NCI-H524 treated with DMSO at 0.1 percent for 48 hours (cell line): Measurements from ENCODE around the gene TADA2A.

ENCODE experiments used
- DNase-seq: peaks from one replicate; lab custom pipeline; 2025; lab: John Stamatoyannopoulos, UW

The TADA2A gene, protein sequence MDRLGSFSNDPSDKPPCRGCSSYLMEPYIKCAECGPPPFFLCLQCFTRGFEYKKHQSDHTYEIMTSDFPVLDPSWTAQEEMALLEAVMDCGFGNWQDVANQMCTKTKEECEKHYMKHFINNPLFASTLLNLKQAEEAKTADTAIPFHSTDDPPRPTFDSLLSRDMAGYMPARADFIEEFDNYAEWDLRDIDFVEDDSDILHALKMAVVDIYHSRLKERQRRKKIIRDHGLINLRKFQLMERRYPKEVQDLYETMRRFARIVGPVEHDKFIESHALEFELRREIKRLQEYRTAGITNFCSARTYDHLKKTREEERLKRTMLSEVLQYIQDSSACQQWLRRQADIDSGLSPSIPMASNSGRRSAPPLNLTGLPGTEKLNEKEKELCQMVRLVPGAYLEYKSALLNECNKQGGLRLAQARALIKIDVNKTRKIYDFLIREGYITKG

DNA sequence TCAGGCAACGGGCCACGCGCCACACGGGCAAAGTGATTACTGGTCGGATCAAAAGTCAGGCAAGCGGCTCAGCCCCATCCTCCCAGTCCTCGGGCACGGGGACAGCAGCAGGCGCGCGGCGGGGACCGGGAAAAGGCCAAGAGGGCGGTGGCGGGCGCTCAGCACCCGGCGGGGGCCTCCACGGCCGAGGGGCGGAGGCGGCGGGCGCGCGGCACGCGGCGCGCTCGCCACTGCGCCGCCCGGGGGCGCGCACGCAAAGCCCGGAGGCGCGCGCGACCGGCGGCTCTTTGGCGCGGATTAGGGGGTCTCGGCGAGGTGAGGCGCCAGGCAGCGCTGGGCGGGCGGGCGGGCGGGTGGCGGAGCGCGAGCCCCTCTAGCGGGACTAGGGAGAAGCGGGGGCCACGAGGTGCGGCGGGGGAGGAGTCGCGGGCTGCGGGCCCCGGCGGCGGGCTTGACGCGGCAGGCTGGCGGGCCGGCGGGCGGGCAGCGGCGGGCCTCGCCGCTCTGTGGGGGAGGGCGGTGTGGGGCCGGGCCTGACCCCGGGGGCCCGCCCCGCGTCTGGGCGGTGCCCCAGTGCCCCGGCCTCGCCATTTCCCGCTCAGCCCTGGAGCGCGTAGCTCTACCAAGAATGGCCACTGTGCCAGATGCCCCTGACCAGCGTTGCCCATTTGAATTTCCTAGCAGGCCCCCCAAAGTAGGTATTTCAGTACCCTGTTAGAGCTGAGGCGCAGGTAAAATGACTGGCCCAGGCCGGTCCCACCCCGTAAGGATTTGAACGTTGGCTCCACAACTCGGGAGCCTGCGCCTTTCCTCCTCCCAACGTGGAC, at the start of gene TADA2A, which contains the start of gene ACACA:
Gene TADA2A (plus strand): TSS at position 252 of the 827 bp plus-strand sequence. CDS start 4,480 bp downstream, outside the sequence.
Gene ACACA (minus strand): TSS at position 202 of the 827 bp plus-strand sequence. CDS start 537 bp downstream, outside the sequence.
- no peak for DNase-seq

DNA sequence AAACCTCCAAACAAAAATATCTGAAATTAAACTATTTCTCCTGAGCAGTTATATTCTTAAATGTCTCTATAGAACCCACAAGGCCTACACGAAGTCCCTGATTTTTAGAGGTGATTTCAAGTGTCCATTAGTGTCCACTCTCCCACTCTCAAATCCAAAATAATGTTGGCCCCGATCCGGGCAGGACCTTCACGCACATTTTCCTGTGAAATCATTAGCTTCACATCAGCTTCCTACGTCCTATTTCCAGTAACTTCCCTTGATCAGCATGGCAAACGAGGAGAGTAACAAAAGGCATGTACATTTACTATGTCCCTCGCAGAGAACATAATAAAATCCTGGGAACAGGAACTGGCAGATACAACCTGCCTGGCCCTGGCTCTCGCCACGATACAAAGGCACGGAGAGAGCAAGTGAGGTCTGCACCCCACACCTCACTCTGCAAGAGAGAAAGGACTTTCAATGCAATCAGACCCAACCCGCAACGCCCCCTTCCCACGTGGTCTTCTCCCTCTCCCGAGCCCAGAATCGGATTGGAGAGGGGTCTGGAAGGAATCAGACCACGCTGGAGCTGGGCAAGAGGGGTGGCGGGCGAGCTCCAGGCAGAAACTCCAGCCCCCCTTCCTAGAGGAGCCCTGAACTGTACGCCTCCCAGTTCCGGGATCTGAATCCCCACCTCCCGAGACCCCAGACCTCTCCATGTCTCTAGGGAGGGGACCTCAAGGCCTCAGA, 48.4 kb upstream of the TADA2A start:
- DNase-seq = peak; percentile 21

DNA sequence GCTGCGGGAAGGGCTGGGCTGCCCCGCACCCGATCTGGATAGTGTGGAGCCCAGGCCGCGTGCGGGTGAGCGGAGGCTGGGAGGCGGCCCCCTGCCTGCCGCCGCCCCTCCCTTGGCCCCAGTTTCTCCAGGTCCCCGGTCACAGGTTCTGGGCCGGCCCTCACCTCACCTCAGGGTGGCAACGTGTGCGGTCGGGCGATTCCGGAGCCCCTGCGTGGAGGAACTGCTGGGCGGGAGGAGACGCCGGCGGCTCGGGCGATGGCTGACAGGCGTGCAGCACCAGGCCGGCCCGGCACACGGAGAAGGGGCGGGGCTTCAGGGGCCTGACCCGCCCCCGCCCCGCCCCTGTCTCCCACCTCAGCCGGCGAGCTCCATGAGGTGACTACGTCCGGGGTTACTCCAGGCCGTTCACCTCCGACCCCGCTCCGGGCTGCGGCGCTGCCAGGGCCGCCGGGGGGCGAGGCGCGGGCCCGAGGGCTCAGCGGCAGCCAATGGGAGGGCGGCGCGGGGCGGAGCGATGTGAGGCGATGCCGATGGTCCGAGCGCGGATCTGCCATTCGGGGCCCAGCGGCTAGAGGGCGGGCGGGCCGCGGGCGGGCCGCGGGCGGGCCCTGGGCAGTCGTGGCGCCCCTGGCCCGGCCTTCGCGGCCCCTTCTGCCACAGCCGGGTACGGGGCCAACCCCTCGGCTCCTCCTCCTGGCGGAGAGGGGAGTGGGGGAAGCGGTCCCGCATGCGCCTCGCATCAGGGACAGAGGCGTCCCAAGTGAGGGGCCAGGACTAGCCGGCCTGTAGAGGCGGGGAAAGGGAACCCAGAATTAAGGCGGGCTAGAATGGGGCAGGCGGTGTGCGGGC, 47.6 kb upstream of the TADA2A start:
- DNase-seq = peak; percentile 54

DNA sequence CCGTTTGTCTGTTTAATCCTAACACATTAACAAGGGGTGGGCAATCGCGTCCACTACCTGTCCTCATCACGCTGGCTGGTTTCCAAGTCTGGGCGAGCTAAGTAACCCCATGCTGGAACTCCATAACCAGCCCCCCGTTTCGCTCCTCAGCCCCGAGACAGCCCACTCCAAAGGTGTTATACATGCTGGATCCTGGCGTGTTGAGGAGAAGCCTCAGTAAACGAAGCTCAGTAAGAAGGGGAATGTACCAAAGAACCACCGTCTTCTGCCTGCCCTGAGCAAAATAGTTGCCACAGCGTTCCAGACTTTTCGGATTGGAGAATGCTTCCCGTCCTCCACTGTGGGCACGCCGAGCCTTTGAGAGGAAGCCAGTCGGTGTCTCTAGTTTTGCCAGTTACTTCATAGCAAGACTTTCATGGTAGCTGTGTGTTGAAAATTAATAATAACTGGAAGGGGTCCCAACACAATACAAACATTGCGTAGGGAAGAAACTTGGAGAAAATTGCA, 47.0 kb upstream of the TADA2A start:
- DNase-seq = no peak

DNA sequence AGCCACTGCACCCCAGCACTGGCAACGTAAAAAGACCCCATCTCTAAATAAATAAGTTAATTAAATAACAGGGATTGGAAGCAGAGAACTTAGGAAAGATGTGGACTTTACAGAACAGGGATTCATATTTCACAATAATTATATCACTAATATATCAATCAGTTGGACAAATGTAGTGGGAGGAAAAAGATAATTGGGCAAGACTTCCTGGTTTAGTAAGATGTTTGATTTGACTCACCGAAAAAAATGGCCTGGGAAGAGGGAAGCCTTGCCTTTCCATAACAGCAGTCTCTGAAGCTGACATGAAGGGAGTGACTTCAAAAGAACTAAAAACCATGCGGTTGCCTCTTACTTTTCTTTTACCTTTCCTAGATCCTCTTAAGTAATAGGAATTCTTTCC, 46.1 kb upstream of the TADA2A start:
- no peak for DNase-seq

DNA sequence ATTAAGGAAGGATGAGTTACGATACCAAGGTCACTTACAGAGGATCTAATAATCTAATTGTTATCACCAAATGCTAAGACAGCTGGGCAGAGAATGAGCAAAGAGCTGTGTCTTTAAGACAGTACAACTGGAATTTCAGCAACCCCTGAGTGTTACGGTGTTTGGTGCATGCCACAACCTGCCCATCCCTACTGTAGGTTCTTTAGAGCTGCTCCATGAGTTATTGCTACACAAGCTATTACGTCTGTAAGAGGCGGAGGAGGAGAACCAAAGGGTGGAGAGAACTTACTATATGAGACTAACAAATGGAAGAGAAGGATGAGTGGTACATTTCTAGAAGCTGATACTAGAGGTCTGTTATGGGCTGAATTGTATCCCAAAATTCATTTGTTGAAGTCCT, 45.1 kb upstream of the TADA2A start:
- DNase-seq = peak; percentile 16

DNA sequence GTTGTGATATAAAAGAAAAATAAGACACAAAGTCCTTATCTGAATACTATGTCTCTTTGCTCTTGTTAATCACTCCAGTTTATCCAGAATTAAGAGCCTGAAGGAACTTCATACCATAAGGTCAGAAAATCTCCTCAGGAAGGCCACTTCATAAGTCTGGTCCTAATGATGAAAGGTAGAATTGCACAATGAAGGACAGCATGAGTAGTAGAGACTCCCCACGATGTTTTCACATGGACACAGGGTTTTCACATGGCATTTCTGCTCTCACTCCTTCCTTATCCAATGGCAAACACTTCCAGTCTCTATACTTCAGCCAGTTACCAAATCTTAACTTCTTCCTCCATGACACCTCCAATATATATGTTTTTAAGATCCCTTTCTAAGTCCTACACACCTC, 41.1 kb upstream of the TADA2A start:
- DNase-seq = no peak

DNA sequence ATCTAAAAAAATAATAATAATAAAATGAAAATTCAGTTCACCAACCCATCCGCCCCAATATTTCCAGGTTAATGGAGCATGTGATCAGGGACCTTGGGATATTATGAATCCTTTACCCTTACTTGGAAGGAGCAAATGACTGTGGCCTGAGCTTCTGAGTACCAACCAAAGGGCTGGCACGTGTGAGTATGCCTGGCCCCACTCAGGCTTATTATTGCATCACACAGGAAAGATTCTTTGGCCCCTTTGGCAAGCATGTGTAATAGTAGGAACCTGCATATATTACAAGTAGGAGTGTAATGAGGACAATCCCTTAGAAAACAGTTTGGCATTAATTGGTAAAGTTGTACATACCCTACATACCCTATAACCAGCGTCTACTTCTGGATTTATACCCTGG, 38.1 kb upstream of the TADA2A start:
- no peak for DNase-seq

DNA sequence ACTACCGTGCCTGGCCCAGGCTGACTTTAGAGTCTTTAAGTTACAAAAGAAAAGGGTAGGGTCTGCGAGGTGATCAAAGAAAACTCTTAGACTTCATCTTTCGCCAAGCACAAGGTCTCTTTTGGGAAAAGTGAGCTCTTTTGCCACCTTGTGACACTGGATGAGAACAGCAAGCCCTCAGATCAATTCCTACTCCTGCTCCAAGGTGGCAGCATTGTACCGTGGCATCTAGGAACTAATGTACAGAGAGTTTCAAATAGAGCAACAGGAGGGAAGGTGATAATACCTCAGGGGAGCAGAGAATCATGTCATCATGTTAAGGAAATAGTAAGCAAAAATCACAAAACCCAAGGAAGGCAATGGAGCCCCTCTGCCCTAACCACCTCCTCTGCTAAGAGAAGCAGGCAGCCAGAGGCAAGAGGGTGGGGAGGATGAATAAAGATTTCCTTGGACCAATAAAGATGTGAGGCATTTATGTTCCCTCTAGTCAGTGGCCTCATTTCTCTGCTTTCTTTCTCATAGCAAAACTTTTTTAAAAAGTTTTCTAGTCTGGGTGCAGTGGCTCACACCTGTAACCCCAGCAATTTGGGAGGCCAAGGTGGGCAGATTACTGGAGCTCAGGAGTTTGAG, 33.0 kb upstream of the TADA2A start:
- DNase-seq = peak; percentile 74

DNA sequence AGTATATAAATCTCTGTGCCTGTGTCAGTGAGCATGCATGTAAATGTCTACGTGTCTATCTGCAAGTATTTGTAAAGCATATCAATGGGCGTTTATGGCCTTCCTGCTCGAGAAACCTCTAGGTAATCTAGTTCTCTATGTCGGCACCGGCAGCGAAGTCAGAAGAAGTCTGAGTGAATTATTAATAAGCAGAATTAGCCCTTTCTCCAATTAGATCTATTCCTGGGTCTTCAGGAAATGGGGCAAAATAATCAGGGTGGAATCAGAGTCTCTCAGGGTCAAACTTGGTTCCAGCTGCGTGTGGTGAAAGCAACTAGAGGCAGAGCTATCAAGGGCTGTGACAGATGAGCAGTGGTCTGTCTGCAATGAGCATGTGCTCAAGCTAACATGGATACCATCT, 31.0 kb upstream of the TADA2A start, which contains the start of gene C17orf78:
Gene C17orf78 (plus strand): TSS at position 280 of the 400 bp plus-strand sequence. CDS start 108 bp downstream, at position 388.
- DNase-seq = no peak

DNA sequence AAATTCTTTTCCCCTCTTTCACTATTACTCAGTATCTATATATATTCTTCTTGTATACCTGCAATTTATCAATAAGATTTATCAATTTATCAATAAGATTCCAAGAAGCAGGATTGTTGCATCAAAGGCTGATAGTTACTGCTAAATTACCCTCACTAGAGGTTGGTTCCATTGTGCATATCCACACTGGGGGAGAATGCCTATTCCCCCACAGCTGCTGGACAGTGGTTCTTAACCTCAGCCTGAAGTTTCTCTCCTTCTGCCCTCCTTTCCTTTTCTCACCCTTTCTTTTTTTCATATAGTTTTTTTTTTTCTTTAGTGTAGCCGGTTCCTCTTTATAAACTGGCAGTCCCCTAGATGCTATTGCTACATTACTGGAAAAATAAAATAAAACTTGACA, 24.6 kb upstream of the TADA2A start:
- DNase-seq = no peak

DNA sequence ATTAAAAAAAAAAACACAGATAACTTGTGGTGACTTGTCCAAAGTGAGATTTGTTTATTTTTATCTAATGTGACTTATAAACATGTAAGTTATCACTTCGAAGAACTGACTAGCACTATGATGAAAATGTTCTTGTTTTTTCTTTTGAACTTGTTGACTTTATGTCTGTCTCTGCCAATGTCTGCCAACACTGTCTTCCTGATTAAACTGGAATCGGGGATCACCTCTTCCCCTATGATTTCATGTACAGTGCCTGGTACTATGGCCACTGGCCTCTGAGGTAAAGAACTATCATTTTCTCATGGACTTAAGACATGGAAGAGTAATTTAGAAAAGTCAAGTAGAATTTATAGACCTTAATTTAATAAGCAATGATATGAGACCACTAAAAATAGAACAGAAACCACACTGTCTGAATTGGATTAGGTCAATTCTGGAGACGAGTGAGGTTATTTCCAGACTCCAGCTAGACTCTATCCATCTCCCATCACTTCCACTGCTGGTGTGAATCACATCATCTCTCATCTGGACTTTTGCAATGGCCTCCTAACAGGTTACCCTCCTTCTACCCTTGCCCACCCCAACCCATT, 22.0 kb upstream of the TADA2A start:
- DNase-seq = no peak

DNA sequence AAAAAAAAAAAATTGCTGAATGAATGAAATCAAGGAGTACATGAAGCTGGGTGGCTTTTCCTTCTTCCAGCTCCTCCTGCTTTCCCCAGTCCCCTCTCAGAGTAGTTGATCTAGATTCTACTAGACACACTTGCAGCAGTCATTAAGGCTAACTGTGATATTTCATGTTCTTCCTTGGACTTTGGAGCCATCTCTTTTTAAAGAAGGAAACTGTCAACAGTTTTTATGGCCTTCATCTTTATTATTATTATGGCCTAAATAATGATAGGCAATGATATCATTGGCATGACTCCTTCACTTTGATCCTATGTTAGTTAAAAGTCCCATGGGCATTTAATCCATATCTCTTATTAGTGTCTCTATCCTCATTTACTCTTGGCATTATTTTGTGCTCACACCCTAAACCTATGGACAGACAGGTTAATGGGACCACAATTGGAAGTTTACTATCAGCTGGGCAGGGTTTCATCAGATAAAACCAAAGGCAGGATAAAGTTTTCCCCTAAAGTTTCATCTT, 21.2 kb upstream of the TADA2A start:
- DNase-seq = no peak

DNA sequence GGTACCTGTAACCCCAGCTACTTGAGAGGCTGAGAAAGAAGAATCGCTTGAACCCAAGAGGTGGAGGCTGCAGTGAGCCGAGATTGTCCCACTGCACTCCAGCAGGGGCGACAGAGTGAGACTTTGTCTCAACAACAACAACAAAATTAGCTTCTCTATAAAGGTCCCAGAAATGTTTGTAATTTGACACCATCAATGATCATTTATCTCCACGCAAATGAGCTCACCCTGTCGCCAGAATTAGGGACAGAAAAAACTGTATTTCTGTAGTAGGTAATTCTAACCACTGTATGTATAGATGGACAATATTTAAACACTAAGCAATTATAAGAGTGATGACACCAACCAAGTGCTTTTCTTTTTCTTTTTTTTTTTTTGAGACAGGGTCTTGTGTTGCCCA, 20.2 kb upstream of the TADA2A start:
- no peak for DNase-seq

DNA sequence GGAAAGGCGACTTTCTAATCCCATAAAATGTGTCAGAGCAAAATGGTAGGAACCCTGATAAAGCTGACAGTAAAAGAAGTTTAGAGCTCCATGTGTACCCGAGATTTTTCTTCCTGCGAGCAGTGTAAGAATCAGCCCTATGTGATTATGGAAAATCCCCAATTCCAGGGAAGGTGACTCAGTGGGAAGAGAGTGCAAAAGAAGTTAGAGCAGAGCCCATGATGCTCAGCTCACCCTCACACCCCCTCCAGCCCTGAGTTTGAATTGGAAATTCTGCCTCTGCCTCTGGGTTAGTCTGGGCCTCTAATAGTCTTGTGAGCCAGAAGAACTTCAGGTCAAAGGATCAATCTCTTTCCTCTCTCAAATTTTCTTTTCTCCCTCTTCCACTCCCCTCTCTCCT, 18.4 kb upstream of the TADA2A start:
- no peak for DNase-seq

DNA sequence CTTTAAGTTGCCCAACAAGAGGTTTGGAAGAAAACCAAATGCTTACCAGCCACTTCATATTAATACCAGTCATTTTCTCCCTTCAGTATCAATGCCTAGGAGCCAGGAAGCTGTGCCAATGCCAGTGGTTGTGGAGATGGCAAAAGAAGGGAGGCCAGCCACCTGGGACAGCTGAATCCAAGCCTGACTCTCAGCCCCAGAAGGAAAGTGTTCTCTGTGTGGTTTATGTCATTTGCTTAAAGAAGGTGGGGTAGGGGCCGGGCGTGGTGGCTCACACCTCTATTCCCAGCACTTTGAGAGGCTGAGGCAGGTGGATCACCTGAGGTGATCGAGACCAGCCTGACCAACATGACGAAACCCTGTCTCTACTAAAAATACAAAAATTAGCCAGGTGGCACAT, 17.5 kb upstream of the TADA2A start:
- no peak for DNase-seq

DNA sequence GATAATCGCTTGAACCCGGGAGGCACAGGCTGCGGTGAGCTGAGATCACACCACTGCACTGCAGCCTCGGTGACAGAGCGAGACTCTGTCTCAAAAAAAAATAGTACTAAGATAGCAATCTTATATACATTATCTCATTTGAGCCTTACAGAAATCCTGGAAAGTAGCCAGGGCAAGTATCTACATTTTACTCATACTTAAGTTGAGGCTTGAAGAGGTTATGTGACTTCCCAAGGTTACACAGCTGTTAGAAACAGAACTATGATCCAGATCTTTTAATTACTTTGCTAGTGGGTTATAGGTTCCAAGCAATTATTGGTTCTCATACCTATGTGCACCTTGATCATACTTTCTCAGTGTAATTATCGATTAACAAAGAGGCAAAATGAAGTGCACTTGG, 15.5 kb upstream of the TADA2A start:
- DNase-seq = no peak

DNA sequence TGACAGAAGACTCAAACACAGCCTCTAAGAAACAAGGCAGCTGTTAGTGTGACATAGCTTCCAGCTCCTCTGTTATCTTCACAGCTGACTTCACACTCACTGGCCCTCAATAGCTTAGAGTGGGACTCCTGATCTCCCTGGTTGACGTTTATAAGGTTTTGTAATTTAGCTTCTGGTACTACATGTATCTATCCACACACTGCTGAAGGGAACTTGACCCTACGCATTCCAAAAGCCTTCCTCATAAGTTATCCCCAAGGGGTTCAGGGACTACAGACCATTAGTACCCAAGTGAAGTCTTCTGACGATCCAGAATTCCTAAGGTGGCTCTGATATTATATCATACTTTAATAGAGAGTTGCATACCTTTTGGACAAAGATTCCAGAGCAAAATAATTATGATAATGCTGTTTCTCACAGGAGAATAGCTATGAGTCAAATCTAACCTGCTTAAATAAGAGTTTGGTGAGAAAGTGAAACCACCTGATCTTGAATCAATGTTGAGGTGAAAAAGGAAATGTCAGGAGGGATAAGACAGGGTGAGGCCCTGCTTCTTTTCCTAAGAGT, 14.6 kb upstream of the TADA2A start:
- no peak for DNase-seq

DNA sequence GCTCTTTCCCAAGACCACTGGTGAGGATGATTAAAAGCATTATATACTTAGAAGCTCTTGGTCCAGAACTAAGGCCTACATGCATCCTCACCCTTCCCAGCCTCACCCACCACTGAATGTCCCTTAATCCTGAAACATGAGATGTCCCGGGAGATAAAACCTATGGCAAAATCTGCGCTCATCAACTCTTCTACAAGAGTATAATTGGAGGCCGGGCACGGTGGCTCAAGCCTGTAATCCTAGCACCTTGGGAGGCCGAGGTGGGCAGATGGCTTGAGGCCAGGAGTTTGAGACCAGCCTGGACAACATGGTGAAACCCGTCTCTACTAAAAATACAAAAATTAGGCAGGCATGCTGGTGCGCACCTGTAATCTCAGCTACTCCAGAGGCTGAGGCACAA, 13.3 kb upstream of the TADA2A start:
- DNase-seq = no peak
